Neural cell (in vitro differentiated cells): ENCODE data around the gene CSMD2.

Source experiments
- POLR2AphosphoS5 ChIP-seq: IDR thresholded peaks from 2 replicates; pipeline ENCODE4 v1.6.1; 2012
- TF ChIP-seq, protein P1 (sequence below): fragments of 450-650 bp; IDR thresholded peaks from 2 replicates; pipeline ENCODE4 v1.5.1; 2014; ENCODE audit warnings: antibody characterized with exemption, mild to moderate bottlenecking, moderate library complexity; ENCODE audit not compliant: poor library complexity, severe bottlenecking
- TF ChIP-seq, protein P2 (sequence below): IDR thresholded peaks from 2 replicates; pipeline ENCODE4 v1.6.1; 2012; ENCODE audit warnings: borderline replicate concordance

DNA sequence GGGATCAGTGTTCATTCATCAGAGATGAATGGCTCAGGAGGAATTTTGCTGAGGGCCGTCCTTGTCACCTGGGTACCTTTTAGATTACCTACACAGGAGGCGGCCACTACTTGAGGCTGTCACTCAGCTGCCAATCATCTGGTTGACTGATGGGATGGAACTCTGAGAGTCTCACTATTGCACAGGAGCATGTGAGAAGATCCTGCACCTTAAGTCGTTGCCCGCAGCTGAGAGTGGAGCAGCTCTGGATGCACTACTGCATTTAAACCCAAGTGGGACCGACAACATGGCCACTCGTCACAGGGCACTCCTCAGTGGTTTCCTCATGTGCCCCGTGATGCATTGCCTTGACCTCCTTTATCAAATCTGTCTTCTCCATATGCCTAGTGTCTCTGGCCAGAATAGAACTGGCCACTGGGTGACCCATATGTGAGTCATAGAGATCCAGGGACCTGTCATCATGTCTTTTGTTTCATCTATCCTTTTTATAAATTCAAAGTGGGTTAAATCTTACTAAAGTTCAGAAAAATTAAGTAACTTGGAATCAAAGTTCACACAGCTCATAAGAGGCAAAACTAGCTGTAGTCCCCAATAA lies 527.1 kb downstream of the CSMD2 start:
- TF ChIP-seq, protein P1, sequence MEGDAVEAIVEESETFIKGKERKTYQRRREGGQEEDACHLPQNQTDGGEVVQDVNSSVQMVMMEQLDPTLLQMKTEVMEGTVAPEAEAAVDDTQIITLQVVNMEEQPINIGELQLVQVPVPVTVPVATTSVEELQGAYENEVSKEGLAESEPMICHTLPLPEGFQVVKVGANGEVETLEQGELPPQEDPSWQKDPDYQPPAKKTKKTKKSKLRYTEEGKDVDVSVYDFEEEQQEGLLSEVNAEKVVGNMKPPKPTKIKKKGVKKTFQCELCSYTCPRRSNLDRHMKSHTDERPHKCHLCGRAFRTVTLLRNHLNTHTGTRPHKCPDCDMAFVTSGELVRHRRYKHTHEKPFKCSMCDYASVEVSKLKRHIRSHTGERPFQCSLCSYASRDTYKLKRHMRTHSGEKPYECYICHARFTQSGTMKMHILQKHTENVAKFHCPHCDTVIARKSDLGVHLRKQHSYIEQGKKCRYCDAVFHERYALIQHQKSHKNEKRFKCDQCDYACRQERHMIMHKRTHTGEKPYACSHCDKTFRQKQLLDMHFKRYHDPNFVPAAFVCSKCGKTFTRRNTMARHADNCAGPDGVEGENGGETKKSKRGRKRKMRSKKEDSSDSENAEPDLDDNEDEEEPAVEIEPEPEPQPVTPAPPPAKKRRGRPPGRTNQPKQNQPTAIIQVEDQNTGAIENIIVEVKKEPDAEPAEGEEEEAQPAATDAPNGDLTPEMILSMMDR, result no peak
- TF ChIP-seq, protein P2, sequence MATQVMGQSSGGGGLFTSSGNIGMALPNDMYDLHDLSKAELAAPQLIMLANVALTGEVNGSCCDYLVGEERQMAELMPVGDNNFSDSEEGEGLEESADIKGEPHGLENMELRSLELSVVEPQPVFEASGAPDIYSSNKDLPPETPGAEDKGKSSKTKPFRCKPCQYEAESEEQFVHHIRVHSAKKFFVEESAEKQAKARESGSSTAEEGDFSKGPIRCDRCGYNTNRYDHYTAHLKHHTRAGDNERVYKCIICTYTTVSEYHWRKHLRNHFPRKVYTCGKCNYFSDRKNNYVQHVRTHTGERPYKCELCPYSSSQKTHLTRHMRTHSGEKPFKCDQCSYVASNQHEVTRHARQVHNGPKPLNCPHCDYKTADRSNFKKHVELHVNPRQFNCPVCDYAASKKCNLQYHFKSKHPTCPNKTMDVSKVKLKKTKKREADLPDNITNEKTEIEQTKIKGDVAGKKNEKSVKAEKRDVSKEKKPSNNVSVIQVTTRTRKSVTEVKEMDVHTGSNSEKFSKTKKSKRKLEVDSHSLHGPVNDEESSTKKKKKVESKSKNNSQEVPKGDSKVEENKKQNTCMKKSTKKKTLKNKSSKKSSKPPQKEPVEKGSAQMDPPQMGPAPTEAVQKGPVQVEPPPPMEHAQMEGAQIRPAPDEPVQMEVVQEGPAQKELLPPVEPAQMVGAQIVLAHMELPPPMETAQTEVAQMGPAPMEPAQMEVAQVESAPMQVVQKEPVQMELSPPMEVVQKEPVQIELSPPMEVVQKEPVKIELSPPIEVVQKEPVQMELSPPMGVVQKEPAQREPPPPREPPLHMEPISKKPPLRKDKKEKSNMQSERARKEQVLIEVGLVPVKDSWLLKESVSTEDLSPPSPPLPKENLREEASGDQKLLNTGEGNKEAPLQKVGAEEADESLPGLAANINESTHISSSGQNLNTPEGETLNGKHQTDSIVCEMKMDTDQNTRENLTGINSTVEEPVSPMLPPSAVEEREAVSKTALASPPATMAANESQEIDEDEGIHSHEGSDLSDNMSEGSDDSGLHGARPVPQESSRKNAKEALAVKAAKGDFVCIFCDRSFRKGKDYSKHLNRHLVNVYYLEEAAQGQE, result no peak
- no peak for TF ChIP-seq POLR2AphosphoS5
